Measurements from ENCODE around the gene LRP5. TPM values are rescaled to one million over a fixed set of nuclear protein-coding genes. Genes with fewer than 3 reads are reported as not detected.
"Not testable (repeated sequence)": the region's sequence is repeated elsewhere in the genome, so short reads cannot be mapped to it uniquely, and the experiment has no call there.

Gene LRP5
- total and polyA plus RNA-seq, 5 donors from 2014 or later: 0.22 to 1.3 (median 0.79) TPM; not detected in 1

GRCh38 chr11:68454767-68455166 is 142.4 kb downstream of the LRP5 start:
- DNase-seq: no peak
- H3K27me3 ChIP-seq (ENCODE audit: control insufficient read depth, insufficient read depth, low read length): no peaks in the 10 kb centered on the region
- no peaks in the 10 kb centered on the region for H3K9me3 Mint-ChIP-seq

GRCh38 chr11:68455485-68455884 is 143.1 kb downstream of the LRP5 start:
- no peak overlapping the region for H3K4me3 ChIP-seq (ENCODE audit: low read depth, low read length)
- no peak for ATAC-seq (ENCODE audit: low read depth in 2 of 2)
- no peak overlapping the region for H3K4me3 Mint-ChIP-seq
- H3K27me3 ChIP-seq (ENCODE audit: control insufficient read depth, insufficient read depth, low read length): no peaks in the 10 kb centered on the region
- no peaks in the 10 kb centered on the region for H3K9me3 ChIP-seq (ENCODE audit: control insufficient read depth in 2 of 2, low read length in 2 of 2)
- H3K4me1 ChIP-seq (ENCODE audit: control insufficient read depth, insufficient read depth, low read length, poor library complexity, severe bottlenecking): no peaks in the 10 kb centered on the region
- H3K36me3 ChIP-seq (ENCODE audit: control insufficient read depth, insufficient read depth, low read length): no peaks in the 10 kb centered on the region
- H3K27ac ChIP-seq (ENCODE audit: insufficient read depth, low read length, poor library complexity, severe bottlenecking): no peak overlapping the region
- H3K9me3 Mint-ChIP-seq: peaks cover 0 to 2% (median 0%) of the 10 kb centered on the region in 7 donors
- no peak overlapping the region for H3K27ac Mint-ChIP-seq
- H3K4me1 Mint-ChIP-seq: peaks cover 0 to 8% (median 4%) of the 10 kb centered on the region in 4 donors
- H3K27me3 Mint-ChIP-seq: peaks cover 21% of the 10 kb centered on the region
- no peaks in the 10 kb centered on the region for H3K36me3 Mint-ChIP-seq
- no peak for DNase-seq

More at GRCh38 chr11:68454767-68455166, 142.4 kb downstream of the LRP5 start:
- no peaks in the 10 kb centered on the region for H3K36me3 ChIP-seq (ENCODE audit: control insufficient read depth, insufficient read depth, low read length)
- peaks cover 14% of the 10 kb centered on the region for H3K27me3 Mint-ChIP-seq
- peak overlapping the region in 1 of 4 donors; percentile 31 for H3K4me3 Mint-ChIP-seq
- H3K4me3 ChIP-seq (ENCODE audit: low read depth, low read length): no peak overlapping the region
- H3K27ac Mint-ChIP-seq: peak overlapping the region in 1 of 3 donors; percentile 5
- peaks cover 0 to 8% (median under 1%) of the 10 kb centered on the region in 4 donors for H3K4me1 Mint-ChIP-seq
- H3K27ac ChIP-seq (ENCODE audit: insufficient read depth, low read length, poor library complexity, severe bottlenecking): no peak overlapping the region
- H3K36me3 Mint-ChIP-seq: no peaks in the 10 kb centered on the region
- ATAC-seq (ENCODE audit: low read depth in 2 of 2): no peak
- no peaks in the 10 kb centered on the region for H3K4me1 ChIP-seq (ENCODE audit: control insufficient read depth, insufficient read depth, low read length, poor library complexity, severe bottlenecking)
- H3K9me3 ChIP-seq (ENCODE audit: control insufficient read depth in 2 of 2, low read length in 2 of 2): no peaks in the 10 kb centered on the region

GRCh38 chr11:68457216-68457897 is 145.0 kb downstream of the LRP5 start:
- no peak for DNase-seq
- H3K27ac ChIP-seq (ENCODE audit: insufficient read depth, low read length, poor library complexity, severe bottlenecking): no peak overlapping the region
- no peaks in the 10 kb centered on the region for H3K9me3 ChIP-seq (ENCODE audit: control insufficient read depth in 2 of 2, low read length in 2 of 2)
- Mint-ChIP-seq H3K27me3 (peaks cover 17% of the 10 kb centered on the region), H3K4me1 (peaks cover 0 to 15% (median 8%) of the 10 kb centered on the region in 4 donors), H3K27ac (no peak overlapping the region), H3K36me3 (no peaks in the 10 kb centered on the region), H3K4me3 (peak overlapping the region in 1 of 4 donors; percentile 71), H3K9me3 (peaks cover 0 to 2% (median 0%) of the 10 kb centered on the region in 7 donors)
- no peaks in the 10 kb centered on the region for H3K27me3 ChIP-seq (ENCODE audit: control insufficient read depth, insufficient read depth, low read length)
- no peak overlapping the region for H3K4me3 ChIP-seq (ENCODE audit: low read depth, low read length)
- H3K4me1 ChIP-seq (ENCODE audit: control insufficient read depth, insufficient read depth, low read length, poor library complexity, severe bottlenecking): peaks cover 10% of the 10 kb centered on the region
- no peaks in the 10 kb centered on the region for H3K36me3 ChIP-seq (ENCODE audit: control insufficient read depth, insufficient read depth, low read length)
- ATAC-seq (ENCODE audit: low read depth in 2 of 2): no peak

- H3K27me3 Mint-ChIP-seq: peaks cover 17% of the 10 kb centered on the region
- H3K4me1 Mint-ChIP-seq: peaks cover 5 to 20% (median 13%) of the 10 kb centered on the region in 4 donors
- no peak overlapping the region for H3K27ac ChIP-seq (ENCODE audit: insufficient read depth, low read length, poor library complexity, severe bottlenecking)
- H3K36me3 Mint-ChIP-seq: no peaks in the 10 kb centered on the region
- H3K4me1 ChIP-seq (ENCODE audit: control insufficient read depth, insufficient read depth, low read length, poor library complexity, severe bottlenecking): peaks cover 15% of the 10 kb centered on the region
- H3K27ac Mint-ChIP-seq: peak overlapping the region in 1 of 3 donors; percentile 40
- peaks cover 0 to 2% (median 0%) of the 10 kb centered on the region in 7 donors for H3K9me3 Mint-ChIP-seq
- peak overlapping the region in 1 of 4 donors; percentile 71 for H3K4me3 Mint-ChIP-seq
- ATAC-seq (ENCODE audit: low read depth in 2 of 2) (no peak), DNase-seq (no peak)
- H3K36me3 ChIP-seq (ENCODE audit: control insufficient read depth, insufficient read depth, low read length): no peaks in the 10 kb centered on the region
- H3K4me3 ChIP-seq (ENCODE audit: low read depth, low read length): no peak overlapping the region
- H3K9me3 ChIP-seq (ENCODE audit: control insufficient read depth in 2 of 2, low read length in 2 of 2): no peaks in the 10 kb centered on the region
- no peaks in the 10 kb centered on the region for H3K27me3 ChIP-seq (ENCODE audit: control insufficient read depth, insufficient read depth, low read length)
Measured at GRCh38 chr11:68457898-68458249, 145.5 kb downstream of the LRP5 start.

- not testable (repeated sequence) for H3K36me3 Mint-ChIP-seq; H3K9me3 ChIP-seq (ENCODE audit: control insufficient read depth in 2 of 2, low read length in 2 of 2); H3K27ac ChIP-seq (ENCODE audit: insufficient read depth, low read length, poor library complexity, severe bottlenecking); H3K4me3 ChIP-seq (ENCODE audit: low read depth, low read length); H3K9me3 Mint-ChIP-seq; ATAC-seq (ENCODE audit: low read depth in 2 of 2); H3K36me3 ChIP-seq (ENCODE audit: control insufficient read depth, insufficient read depth, low read length); DNase-seq; H3K27me3 ChIP-seq (ENCODE audit: control insufficient read depth, insufficient read depth, low read length)
- Mint-ChIP-seq H3K27me3 (peaks cover 17% of the 10 kb centered on the region), H3K4me3 (peak overlapping the region in 2 of 4 donors; percentile 33 to 71), H3K4me1 (peaks cover 5 to 23% (median 16%) of the 10 kb centered on the region in 4 donors), H3K27ac (peak overlapping the region in 1 of 3 donors; percentile 40)
- H3K4me1 ChIP-seq (ENCODE audit: control insufficient read depth, insufficient read depth, low read length, poor library complexity, severe bottlenecking): peaks cover 20% of the 10 kb centered on the region
Measured at GRCh38 chr11:68458340-68458739, 145.9 kb downstream of the LRP5 start.

- Histone ChIP-seq H3K9me3 (ENCODE audit: control insufficient read depth in 2 of 2, low read length in 2 of 2) (no peaks in the 10 kb centered on the region), H3K4me1 (ENCODE audit: control insufficient read depth, insufficient read depth, low read length, poor library complexity, severe bottlenecking) (peaks cover 37% of the 10 kb centered on the region), H3K4me3 (ENCODE audit: low read depth, low read length) (peak overlapping the region; percentile 86), H3K27me3 (ENCODE audit: control insufficient read depth, insufficient read depth, low read length) (no peaks in the 10 kb centered on the region), H3K27ac (ENCODE audit: insufficient read depth, low read length, poor library complexity, severe bottlenecking) (peak overlapping the region; percentile 98), H3K36me3 (ENCODE audit: control insufficient read depth, insufficient read depth, low read length) (no peaks in the 10 kb centered on the region)
- Mint-ChIP-seq H3K27ac (peak overlapping the region; percentile 87 to 99 (median 97)), H3K4me3 (peak overlapping the region; percentile 96 to 100 (median 97)), H3K27me3 (peaks cover 17% of the 10 kb centered on the region), H3K4me1 (peaks cover 10 to 40% (median 31%) of the 10 kb centered on the region in 4 donors), H3K9me3 (peaks cover 0 to 2% (median 0%) of the 10 kb centered on the region in 7 donors), H3K36me3 (peaks cover under 1% of the 10 kb centered on the region)
- peak; percentile 92 to 93 for ATAC-seq (ENCODE audit: low read depth in 2 of 2)
- peak; percentile 92 to 98 (median 96) for DNase-seq
Measured at GRCh38 chr11:68459886-68460740, 147.7 kb downstream of the LRP5 start.

- DNase-seq: peak in 1 of 3 donors; percentile 55
- no peaks in the 10 kb centered on the region for H3K9me3 ChIP-seq (ENCODE audit: control insufficient read depth in 2 of 2, low read length in 2 of 2)
- Mint-ChIP-seq H3K4me1 (peaks cover 18 to 49% (median 38%) of the 10 kb centered on the region in 4 donors), H3K27ac (peak within 1 kb of the TSS; percentile 97 to 99 (median 98)), H3K27me3 (peaks cover 16% of the 10 kb centered on the region), H3K4me3 (peak within 1 kb of the TSS; percentile 96 to 100 (median 97)), H3K9me3 (peaks cover 0 to 2% (median 0%) of the 10 kb centered on the region in 7 donors), H3K36me3 (peaks cover 5% of the 10 kb centered on the region)
- peak within 1 kb of the TSS; percentile 92 for H3K4me3 ChIP-seq (ENCODE audit: low read depth, low read length)
- peak within 1 kb of the TSS; percentile 98 for H3K27ac ChIP-seq (ENCODE audit: insufficient read depth, low read length, poor library complexity, severe bottlenecking)
- peaks cover 45% of the 10 kb centered on the region for H3K4me1 ChIP-seq (ENCODE audit: control insufficient read depth, insufficient read depth, low read length, poor library complexity, severe bottlenecking)
- H3K36me3 ChIP-seq (ENCODE audit: control insufficient read depth, insufficient read depth, low read length): no peaks in the 10 kb centered on the region
- H3K27me3 ChIP-seq (ENCODE audit: control insufficient read depth, insufficient read depth, low read length): no peaks in the 10 kb centered on the region
- ATAC-seq (ENCODE audit: low read depth in 2 of 2): no peak
Measured at GRCh38 chr11:68460741-68461574, 148.6 kb downstream of the LRP5 start, which contains the start of gene PPP6R3. TSS of gene PPP6R3 (plus strand) at chr11:68460752. CDS start at chr11:68537665, 76,913 bp downstream.
